GM19372 (cell line): ENCODE data around the gene AIP.
"Not testable (repeated sequence)": the region's sequence is repeated elsewhere in the genome, so short reads cannot be mapped to it uniquely, and the experiment has no call there.

Experiments
- ATAC-seq: cut with Tn5 transposase; IDR thresholded peaks from one replicate; pipeline ENCODE4 v1.9.1; 2021; ENCODE audit warnings: mild to moderate bottlenecking, low read depth, moderate library complexity; ENCODE audit not compliant: unreplicated experiment

Gene AIP

GRCh38 chr11:67445515-67445914, 37.3 kb upstream of the AIP start:
- ATAC-seq, result no peak

GRCh38 chr11:67448220-67448609, 34.6 kb upstream of the AIP start:
- no peak for ATAC-seq

DNA sequence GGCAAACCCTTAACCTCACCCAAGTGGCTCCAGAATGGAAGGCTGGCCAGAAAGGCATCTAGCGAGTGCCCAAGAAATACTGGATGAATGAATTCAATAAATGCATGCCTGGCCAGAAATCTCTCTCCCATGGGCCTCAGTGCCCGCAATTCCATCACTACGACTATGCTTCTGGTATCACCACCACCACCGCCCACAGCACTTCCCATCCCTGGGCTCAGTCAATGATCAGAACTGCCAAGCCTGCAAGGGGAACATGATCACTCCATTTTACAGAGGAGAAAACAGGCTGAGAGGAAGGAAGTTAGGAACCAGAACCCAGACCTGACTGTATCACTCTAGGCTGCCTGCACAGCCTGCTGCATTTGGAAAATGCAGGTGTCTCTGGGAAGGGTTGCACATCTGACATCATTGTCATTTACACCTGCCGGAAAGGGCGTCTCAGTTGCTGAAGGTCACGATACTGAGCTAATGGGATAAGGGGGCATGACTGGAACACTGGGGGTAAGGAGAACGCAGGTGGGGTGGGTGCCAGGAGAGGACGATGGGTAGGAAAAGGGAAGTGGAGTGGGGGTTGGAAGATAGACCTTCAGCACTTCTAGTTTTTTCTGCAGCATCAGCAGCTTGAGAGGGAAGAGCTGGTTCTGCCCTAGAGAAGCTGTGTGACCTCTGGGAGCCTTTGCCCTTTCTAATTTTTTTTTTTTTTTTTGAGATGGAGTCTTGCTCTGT, 33.5 kb upstream of the AIP start:
- ATAC-seq, result no peak

DNA sequence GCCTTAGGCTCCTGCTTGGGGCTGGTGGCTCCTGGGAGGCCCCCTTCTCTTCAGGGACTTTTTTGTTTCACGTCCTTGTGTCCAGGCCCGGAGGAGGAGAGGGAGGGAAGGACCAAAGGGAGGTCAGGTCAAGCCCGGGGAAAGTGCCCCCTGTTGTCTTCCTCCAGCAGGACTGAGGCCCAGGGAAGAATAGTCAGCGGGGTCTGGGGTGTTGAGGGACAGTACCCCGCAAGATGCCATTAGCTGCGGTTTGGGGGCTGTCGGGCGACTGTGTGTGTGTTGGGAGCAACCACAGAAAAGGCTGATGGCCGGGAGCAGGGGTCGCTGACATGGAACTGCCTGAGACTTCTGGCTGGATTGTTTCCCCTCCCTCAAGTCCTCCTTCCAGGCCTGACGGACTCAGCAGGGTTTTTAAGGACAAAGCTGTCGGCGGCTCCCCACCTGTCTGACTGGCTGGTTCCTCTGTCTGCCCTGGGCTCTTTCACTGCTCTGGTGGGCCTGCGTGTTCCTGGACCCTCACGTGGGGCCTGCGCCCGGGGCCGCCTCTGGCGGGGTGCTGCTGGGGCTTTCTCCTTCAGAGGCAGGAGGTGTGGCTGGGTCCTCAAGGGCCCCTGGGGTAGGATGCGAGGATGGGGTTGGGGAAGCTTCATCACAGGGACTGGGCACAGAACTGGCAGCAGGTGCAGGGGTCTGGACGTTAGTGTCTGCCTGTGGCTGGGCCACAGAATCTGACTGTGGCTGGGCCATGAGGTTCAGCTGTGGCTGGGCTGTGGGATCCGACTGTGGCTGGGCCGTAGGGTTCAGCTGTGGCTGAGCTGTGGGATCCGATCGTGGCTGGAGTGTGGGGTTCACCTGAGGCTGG, 31.8 kb upstream of the AIP start:
- ATAC-seq, result no peak

- no peak for ATAC-seq
These were observed 31.2 kb upstream of the AIP start for GRCh38 chr11:67451658-67451976.

GRCh38 chr11:67452141-67452952, 30.5 kb upstream of the AIP start, which contains the start of gene GPR152:
Gene GPR152, minus strand, starts transcription at chr11:67452729. Its CDS starts 5 bp downstream, at chr11:67452724.
- ATAC-seq, result no peak

DNA sequence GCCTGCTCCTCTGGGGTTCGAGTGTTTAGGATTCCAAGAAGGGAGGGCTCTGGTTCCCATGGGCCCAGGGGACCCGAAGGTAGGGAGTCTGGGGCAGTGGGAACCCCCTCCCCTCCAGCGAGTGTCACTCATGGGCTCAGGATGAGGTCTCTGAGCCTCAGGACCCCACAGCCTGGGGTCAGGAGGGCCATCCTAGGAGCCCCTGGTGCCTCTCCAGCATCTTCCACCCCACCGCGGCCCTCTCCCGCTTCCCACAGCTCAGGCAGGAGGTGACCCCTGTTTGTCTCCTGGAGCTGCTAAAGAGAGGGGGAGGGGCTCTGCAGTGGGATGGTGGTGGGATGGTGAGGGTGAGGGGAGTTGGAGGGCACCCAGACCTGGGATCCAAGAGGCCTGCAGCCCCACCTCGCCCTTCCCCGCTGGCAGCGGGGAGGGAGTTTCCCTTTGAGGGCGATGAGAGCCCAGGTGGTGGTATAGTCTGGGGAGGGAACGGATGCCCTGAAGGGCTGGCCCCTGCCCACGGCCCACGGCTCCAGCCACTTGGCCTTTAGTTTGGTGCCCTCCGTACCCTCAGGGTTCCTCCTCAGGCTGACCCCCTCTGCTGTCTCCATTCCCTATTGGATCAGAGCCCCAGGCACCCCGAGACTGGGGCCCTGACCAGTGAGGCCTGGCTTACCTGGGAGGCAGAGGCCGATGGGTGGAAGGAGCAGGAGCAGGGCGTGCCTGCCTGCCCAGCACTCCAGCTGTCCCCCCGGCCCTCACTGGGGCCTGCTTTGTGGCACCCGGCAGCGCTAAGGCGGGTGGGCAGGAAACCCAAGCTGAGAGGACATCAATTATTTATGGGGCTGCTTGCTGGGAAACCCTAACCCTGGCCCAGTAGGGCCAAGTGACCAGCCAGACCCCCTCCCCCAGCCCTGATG, 28.8 kb upstream of the AIP start:
- ATAC-seq, result no peak

DNA sequence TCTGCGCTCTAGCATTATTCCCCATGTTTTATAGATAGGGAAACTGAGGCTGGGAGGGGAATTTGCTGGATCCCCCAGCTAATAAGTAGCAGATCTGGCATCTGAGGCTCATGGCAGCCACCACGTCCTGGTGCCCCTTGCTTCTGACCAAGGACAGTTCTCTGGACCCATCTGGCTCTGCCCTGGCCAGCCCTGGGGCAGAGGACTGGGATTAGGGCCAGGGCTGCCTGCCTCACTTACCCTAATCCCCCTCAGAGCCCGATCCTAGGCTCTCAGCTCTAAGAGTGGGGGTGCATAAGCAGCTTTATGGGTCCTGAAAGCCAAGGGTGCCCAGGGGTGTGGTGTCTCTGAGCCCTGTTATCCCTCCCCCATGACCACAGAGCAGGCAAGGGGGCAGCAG, 27.8 kb upstream of the AIP start, which contains the start of gene CABP4:
TSS of gene CABP4 (plus strand) at position 301 of the 400 bp plus-strand sequence. CDS start at position 371, 70 bp downstream.
- ATAC-seq, result no peak

GRCh38 chr11:67456068-67456705, 26.6 kb upstream of the AIP start:
- ATAC-seq, result no peak

DNA sequence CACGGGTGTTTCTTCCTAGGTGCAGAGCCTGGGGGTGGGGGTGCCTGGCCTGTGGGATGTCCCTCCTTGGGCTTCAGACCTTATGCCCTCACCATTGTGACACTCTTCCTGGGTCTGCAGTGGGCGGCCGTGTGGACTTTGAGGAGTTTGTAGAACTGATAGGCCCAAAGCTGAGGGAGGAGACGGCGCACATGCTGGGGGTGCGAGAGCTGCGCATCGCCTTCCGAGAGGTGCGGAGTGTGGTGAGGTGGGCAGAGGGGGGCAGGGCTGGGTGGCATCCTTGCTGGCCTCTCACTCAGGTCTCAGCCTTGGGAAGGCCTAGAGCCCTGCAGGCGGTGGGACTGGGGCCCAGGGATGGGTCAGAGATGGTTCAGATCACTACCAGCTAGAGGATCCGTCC, 25.4 kb upstream of the AIP start:
- ATAC-seq, result no peak

- ATAC-seq, result no peak
These were observed 24.6 kb upstream of the AIP start for GRCh38 chr11:67458266-67458665.

DNA sequence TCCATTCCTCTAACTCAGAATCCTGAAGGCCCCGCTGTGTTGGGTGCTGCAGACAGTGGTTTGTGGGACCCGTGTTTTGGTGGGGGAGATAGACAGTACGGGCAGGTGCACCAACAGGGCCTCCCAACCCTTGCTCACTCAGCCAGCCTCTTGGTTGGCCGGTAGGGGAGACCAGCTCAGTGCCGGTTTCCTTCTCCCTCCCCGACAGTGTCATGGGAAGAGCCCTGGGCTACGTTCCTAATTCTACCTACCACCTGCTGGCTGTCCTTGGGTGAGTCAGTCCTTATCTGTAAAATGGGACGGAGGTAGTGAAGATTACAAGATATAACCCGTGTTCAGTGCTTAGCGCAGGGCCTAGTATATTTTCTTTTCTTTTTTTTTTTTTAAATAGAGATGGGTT, 19.6 kb upstream of the AIP start:
- ATAC-seq, result no peak

- ATAC-seq, result no peak
These were observed 19.0 kb upstream of the AIP start for GRCh38 chr11:67463680-67464410.

GRCh38 chr11:67464411-67465188, 18.2 kb upstream of the AIP start:
- ATAC-seq, result peak; percentile 46

- ATAC-seq, result no peak
These were observed 17.7 kb upstream of the AIP start for GRCh38 chr11:67465189-67465510.

DNA sequence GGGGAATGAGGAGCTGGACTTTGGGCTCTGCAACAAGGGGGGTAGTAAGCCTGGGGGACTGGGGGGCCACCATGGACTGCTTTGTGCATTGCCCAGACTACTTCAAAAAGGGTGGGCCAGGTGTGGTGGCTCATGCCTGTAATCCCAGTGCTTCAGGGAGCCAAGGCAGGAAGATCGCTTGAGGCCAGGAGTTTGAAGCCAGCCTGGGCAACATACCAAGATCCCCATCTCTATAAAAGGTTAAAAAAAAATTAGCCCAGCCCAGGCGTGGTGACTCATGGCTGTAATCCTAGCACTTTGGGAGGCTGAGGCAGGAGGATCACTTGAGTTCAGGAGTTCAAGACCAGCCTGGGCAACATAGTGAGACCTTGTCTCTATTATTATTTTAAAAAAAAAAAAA, 17.3 kb upstream of the AIP start:
- ATAC-seq, result not testable (repeated sequence)

DNA sequence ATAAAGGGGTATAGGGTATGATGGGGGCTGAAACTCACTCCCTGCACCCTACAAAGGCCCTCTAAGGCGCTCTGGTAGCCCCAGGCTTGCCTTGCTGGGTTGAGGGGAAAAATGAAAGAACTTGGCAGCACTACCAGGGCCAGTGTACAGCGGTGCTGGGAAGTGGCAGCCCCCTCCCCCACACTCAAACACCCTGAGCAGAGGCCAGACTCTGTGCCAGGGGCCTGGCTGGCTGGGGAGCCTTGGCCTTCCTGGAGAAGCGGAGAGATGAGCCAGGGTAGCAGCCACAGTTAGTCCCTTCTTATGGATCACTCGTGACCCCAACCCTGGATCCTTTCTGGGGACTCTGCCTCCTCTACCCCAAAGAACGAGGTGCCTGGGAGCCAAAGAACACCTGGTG, 16.5 kb upstream of the AIP start:
- no peak for ATAC-seq
